Urothelium cell line (cell line): ENCODE measurements around the gene DGKE.
A peak's percentile ranks its signal among the peaks of the same experiment; 100 is the strongest.

Source experiments
- DNase-seq: peaks from one replicate; pipeline ENCODE4 v3.0.0; 2011; ENCODE audit warnings: low spot score, mixed read lengths
- FAIRE-seq: peaks from 2 replicates; lab custom pipeline; 2011; peaks lifted over from hg19 to GRCh38; lab: Jason Lieb, UNC

The DGKE gene

DNA sequence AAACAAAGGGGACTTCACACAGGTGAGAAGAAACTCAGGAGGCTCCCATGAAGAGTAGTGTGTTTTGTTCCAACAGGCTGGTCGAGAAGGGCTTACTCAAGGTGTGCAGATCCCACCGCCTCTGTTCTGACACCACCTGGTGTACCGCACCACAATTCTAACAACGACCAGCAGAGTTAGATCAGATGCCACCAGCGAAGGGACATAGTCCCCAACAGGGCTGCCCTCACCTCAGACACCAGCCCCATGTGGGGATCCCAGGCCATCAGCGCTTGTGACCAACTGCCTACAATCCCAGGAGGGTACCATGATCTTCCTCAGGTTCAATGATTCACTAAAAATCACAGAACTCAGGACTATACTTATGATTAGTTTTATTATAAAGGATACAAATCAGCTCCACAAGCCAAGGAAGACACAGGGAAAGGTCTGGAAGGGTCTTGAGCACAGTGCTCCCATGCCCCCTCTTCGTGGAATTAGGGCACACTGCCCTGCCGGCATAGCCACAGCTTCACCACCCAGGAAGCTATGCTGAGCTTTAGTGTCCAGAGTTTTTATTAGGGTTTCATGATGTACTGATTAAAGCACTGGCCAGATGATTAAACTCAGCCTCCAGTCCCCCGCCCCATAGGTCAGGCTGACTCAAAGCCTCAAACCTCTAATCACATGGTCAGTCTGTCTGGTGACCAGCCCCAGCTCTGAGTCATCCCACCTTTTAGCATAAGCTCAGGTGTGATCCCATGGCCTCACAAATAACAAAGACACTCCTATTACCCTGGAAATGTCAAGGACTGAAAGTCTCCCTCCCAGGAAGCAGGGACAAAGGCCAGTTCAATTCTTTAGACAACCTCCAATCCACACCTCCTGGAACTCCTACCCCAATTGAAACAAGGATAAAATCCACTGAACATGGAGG lies 53.9 kb downstream of the DGKE start:
- DNase-seq, result no peak
- FAIRE-seq, result no peak

DNA sequence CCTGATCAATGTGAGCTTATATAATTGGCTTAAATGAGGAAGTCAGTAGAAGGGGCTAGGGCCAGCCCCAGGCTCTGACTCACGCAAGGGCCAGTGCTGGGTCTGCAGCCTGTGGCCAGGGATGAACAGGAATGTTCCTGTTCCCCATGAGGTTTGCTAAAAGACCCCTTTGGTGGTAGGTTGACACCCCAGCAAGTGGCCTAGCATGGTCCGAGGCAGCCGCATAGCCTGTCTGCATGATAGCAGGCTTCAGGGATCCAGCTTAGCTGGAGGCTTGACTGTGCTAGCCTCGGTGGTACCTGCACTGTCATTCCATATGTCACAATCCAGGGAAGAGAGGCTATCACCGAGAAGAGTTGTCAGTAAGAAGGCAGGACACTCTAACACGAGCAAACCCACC lies 56.4 kb downstream of the DGKE start:
- no peak for DNase-seq
- no peak for FAIRE-seq

GRCh38 chr17:56890906-56891674 lies 57.1 kb downstream of the DGKE start:
- no peak for FAIRE-seq
- DNase-seq, result no peak

DNA sequence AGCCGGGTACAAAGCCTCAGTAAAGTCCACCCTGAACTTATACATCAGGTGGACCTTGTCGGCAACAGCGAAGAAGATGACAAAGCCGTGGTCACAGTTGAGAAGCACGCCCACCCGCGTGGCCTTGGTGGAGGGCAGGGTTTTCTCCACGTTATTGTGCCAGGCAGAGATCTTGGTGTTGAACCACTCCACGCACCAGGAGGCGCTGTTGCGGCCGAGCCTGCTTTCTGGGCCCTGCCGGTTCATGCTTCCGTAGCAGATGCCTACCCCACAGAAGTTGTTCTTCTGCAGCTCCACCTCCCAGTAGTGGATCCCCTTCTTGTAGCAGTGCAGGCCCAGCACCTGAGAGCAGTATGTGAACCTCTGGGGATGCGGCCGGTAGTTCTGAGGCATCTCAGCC lies 57.8 kb downstream of the DGKE start:
- FAIRE-seq, result no peak

DNA sequence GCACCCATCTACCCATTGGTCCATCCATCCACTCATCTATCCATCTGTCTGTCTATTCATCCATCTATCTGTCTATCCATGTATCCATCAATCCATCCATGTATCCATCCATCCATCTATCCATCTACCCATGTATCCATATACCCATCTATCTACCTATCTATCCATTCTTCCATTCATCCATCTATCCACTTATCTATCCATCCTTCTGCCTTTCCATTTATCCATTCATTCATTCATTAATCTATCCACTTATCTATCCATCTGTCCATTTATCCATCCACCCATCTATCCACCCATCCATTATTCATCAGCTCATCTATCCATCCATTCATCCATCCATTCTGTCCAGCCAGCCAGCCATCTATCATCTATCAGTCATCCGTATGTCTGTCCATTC lies 58.4 kb downstream of the DGKE start:
- FAIRE-seq (no peak), DNase-seq (no peak)

More for the DNA sequence above, 57.8 kb downstream of the DGKE start:
- no peak for DNase-seq

DNA sequence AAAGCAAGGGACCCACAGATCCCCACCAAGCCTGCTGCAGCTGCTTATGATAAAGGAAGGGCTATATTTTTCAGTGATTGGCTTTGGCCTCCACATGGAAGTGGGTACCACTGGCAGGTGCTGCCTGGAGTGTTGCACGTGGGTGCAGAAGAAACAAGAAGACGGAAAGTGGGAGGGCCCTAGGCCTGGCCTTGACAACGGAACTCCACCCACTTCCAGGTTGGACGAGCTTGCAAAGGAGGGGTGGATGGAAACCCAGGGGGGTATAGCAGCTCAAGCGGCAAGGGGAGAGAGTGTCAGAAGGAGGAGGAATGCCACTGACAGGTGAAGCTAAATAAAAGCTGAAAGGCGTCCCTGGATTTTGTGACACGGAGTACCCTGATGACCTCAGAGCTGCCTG lies 59.6 kb downstream of the DGKE start:
- FAIRE-seq, result no peak

DNA sequence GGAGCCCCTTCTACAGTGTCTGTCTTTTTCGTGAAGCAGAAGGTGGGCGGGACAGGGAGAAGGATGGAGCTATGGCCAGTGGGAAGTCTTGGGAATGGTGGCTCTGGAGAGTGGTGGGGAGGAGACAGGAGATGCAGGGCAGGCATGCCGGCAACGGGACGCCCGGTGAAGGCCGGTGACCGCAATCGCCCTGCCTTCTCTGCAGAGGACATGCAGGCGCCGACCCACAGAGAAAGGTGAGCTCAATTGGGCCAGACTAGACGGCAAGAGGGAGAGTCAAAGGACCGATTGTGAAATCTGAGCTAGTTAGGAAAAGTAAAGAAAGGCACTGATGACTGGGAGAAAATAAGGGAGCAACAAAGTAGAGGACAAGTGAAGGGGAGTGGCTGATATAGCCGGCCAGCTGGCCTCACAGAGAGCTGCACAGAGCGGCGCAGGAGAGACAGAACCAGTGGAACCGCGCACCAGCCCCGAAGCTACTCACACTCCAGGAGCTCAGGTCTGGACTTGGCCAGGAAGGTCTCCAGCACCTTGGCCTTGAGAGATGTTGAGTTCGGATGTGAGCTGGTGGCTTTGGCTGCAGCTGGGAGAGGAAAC lies 61.0 kb downstream of the DGKE start:
- FAIRE-seq (no peak), DNase-seq (no peak)

More for the DNA sequence above, 59.6 kb downstream of the DGKE start:
- no peak for DNase-seq

GRCh38 chr17:56896217-56896967 lies 62.4 kb downstream of the DGKE start:
- FAIRE-seq (no peak), DNase-seq (no peak)

DNA sequence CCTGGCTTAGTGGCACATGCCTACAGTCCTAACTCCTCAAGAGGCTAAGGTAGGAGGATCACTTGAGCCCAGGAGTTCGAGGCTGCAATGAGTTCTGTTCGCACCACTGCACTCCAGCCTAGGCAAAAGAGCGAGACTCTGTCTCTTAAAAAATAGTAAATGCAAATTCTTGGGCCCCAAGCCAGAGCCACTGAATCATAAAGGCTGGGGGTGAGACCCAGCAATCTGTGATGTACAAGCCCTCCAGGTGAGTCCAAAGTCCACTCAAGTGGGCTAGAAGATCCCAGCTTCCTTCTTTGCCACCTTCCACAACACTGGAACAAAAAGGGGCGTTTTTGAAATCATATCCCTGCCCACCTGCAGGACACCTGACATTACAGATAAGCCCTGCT lies 63.0 kb downstream of the DGKE start:
- FAIRE-seq, result no peak
- DNase-seq, result no peak

DNA sequence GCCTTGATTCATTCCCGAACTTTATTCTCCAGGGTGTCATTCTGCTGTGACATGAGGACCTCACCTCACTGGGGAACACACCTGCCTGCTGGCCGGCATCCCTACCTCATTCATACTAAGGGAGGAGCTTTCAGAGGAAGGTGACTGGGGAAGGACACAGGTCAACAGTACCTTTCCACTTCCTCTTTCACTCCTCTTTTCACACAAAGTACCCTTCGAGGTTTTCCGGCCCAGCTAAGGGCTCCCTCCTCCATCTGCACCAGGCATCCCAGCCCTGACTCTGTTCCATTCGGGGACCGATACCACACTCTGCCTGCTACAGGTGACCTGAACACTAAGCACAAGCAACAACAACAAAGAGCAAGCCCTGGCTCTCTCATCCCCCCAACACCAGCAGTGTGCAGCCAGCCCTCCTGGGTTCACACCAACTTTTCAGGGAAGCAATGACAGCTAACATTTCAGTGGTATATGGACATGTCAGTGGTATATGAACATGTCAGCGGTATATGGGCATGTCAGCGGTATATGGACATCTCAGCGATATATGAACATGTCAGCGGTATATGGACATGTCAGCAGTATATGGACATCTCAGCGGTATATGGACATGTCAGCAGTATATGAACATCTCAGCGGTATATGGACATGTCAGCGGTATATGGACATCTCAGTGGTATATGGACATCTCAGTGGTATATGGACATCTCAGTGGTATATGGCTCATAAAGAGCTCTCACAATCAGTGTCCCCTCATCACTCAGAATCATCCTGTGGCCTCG lies 63.9 kb downstream of the DGKE start:
- FAIRE-seq (no peak), DNase-seq (no peak)

DNA sequence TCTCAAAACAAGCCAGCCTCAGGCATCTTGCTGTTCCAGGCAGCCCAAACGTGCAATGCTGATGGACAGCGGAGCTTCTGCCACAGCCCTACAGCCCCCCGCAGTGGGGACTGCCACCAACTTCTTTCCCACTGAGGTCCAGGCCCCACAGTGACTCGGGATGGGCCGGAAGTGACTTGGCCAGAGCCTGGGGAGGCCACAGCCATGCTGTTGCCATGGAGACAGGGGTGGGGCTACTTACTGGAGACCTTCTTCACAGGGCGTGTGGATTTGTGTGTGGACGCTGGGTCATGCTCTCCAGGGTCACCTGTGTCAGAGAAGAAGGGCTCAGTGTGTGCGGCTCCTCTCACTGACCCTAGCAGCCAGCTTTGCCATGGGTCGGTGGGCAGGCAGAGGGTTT lies 64.9 kb downstream of the DGKE start:
- FAIRE-seq (no peak), DNase-seq (no peak)

DNA sequence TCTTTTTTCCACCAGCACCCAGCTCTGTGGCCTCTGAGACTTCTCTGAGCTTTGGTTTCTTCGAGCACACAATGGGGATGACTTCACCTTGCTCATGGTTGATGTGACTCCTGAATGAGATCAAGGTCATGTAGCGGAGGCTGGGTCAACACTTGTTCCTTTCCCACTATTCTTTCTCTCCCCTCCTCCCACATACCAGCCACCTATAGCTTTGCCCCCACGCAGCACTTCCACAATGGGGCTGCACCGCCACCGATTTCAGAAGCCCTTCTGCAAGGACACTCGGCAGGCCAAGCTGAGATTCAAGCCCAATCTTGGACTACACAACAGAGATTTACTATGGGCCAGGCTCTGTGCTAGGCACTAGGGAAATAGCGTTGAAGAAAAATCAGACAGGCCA lies 65.5 kb downstream of the DGKE start:
- no peak for FAIRE-seq
- DNase-seq, result no peak

DNA sequence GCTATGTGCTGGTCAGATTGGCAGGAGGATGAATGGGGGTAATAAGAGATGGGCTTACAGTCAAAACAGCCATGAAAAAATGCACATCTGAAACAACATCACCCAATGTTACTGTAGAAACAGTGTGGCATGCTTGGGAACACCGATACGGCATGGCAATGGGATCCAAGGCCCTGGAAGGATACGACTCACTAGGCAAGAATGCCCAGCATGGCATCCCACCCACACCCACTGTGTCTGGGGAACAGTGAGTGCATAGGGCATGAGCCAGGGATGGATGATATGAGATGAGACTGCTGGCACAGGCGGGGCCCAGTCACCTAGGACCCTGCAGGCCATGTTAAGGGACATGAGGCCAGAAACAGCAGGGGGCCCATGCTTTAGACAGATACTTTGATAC lies 68.4 kb downstream of the DGKE start:
- peak; percentile 67 for DNase-seq
- FAIRE-seq, result peak; percentile 30

GRCh38 chr17:56903560-56903959 lies 69.6 kb downstream of the DGKE start:
- FAIRE-seq, result no peak
- DNase-seq, result no peak

DNA sequence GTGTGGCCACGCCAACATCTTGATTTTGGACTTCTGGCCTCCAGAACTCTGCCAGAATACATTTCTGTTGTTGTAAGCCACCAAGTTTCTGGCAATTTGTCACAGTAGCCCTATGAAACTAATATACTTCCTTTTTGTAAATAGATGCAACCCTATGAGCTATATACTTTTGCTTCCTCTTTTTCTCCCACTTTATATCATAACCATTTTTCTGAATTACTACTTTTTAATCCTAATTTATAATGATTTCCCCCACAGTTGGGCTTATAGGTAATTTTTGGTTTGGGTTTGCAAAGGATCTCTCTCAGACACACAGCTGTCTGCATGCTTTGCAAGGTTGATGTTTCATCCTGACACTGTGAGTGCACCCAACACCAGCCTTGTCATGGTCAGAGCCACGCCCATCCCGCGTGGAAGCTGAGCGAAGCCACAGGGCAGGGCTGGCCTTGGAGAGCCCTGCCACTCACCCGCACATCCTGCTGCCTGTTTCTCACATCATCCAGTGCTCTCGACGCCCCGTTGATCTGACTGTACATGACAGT lies 74.1 kb downstream of the DGKE start:
- no peak for FAIRE-seq
- no peak for DNase-seq

- no peak for DNase-seq
- no peak for FAIRE-seq
These were observed 76.0 kb downstream of the DGKE start for GRCh38 chr17:56909742-56910508.

DNA sequence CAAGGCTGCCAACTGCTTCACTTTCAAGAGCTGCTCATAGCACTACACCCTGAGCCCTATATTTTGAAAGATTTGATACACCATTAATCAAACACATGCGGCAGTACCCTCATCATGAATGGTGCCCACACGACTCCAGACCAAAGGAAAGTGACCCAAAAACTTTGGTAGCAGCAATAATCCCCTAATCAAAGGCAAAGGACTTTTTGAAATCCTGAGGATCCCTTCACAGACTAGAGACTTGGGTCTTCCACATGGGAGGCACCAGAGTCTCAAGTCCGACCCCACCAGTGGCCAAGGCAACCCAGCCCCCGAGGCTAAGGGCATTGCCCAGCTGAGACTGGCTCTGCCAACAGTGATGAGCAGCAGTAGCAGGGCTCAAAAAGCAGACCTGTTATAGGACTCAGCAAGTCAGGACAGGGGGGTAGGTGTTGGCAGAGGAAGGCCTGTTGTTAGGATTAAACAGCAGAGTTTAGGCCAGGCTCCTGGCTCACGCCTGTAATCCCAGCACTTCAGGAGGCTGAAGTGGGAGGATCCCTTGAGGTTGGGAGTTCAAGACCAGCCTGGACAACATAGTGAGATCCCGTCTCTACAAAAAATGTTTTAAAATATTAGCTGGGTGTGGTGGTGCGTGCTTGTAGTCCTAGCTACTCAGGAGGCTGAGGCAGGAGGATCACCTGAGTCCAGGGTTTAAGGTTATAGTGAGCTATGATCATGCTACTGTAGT lies 76.7 kb downstream of the DGKE start:
- DNase-seq (no peak), FAIRE-seq (no peak)
